NOMO-1 treated with DMSO at 0.1 percent for 48 hours (cell line): Measurements from ENCODE around the gene ZNF385B.
"Not testable (repeated sequence)": the region's sequence is repeated elsewhere in the genome, so short reads cannot be mapped to it uniquely, and the experiment has no call there.

Source experiments
- DNase-seq: peaks from one replicate; lab custom pipeline; 2025; ENCODE audit not compliant: unreplicated experiment; lab: John Stamatoyannopoulos, UW

The ZNF385B gene

GRCh38 chr2:179636100-179636980 lies 225.1 kb downstream of the ZNF385B start:
- no peak for DNase-seq

- not testable (repeated sequence) for DNase-seq
Measured at GRCh38 chr2:179631769-179632385, 229.5 kb downstream of the ZNF385B start.

- not testable (repeated sequence) for DNase-seq
Measured at GRCh38 chr2:179629776-179630175, 231.6 kb downstream of the ZNF385B start.

- no peak for DNase-seq
Measured at GRCh38 chr2:179626261-179626660, 235.2 kb downstream of the ZNF385B start.

GRCh38 chr2:179622635-179623300 lies 238.6 kb downstream of the ZNF385B start:
- DNase-seq: no peak

- DNase-seq: no peak
Measured at GRCh38 chr2:179622112-179622511, 239.3 kb downstream of the ZNF385B start.

- DNase-seq: no peak
Measured at GRCh38 chr2:179619947-179620467, 241.4 kb downstream of the ZNF385B start.

- DNase-seq: no peak
Measured at GRCh38 chr2:179614121-179614520, 247.3 kb downstream of the ZNF385B start.

- no peak for DNase-seq
Measured at GRCh38 chr2:179613701-179614100, 247.7 kb downstream of the ZNF385B start.

- no peak for DNase-seq
Measured at GRCh38 chr2:179613299-179613651, 248.1 kb downstream of the ZNF385B start.

GRCh38 chr2:179612591-179613298 lies 248.7 kb downstream of the ZNF385B start:
- no peak for DNase-seq

- DNase-seq: no peak
Measured at GRCh38 chr2:179612108-179612507, 249.3 kb downstream of the ZNF385B start.

- DNase-seq: no peak
Measured at GRCh38 chr2:179606141-179606540, 255.3 kb downstream of the ZNF385B start.

GRCh38 chr2:179605341-179605740 lies 256.1 kb downstream of the ZNF385B start:
- DNase-seq: no peak

GRCh38 chr2:179604598-179604997 lies 256.8 kb downstream of the ZNF385B start:
- DNase-seq: no peak

GRCh38 chr2:179602452-179602851 lies 259.0 kb downstream of the ZNF385B start:
- no peak for DNase-seq

GRCh38 chr2:179596018-179596417 lies 265.4 kb downstream of the ZNF385B start:
- DNase-seq: no peak

- DNase-seq: no peak
Measured at GRCh38 chr2:179595284-179595683, 266.1 kb downstream of the ZNF385B start.

- DNase-seq: no peak
Measured at GRCh38 chr2:179594268-179595112, 266.9 kb downstream of the ZNF385B start.

- DNase-seq: no peak
Measured at GRCh38 chr2:179593323-179593722, 268.1 kb downstream of the ZNF385B start.
